ENCODE measurements around the gene DGKG. TPM values are rescaled to one million over a fixed set of nuclear protein-coding genes. Genes with fewer than 3 reads are reported as not detected.

The DGKG gene
- total RNA-seq, 6 experiments from 2014 or later, result 1.5 to 3.6 (median 2.0) TPM

DNA sequence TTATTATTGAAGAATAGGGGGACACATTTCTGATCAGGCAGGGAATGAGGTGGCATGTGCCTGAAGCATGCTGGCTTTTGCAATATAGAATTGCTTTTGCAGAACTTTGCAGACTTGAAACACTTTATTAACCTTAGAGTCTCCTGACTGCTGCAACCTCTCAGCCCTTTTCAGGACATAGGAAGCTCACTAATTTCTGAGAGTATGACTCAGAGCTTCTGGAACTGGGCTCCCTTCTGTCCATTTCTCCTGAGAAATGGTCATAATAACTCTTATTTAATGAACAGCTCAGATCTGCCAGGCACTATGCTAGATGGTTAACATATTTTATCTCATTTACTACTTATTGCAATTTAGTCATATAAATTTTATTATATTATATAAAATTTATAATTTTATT lies 38.6 kb upstream of the DGKG start:
- no peak overlapping the region for H3K27ac ChIP-seq
- DNase-seq (no peak), ATAC-seq (no peak)
- intact Hi-C loops (cut with DNase I), result no loop called here
- H3K27me3 ChIP-seq, result no peaks in the 10 kb centered on the region
- no peaks in the 10 kb centered on the region for H3K36me3 ChIP-seq
- H3K4me1 ChIP-seq, result no peaks in the 10 kb centered on the region
- no peaks in the 10 kb centered on the region for H3K9me3 ChIP-seq
- TF ChIP-seq, protein P1, sequence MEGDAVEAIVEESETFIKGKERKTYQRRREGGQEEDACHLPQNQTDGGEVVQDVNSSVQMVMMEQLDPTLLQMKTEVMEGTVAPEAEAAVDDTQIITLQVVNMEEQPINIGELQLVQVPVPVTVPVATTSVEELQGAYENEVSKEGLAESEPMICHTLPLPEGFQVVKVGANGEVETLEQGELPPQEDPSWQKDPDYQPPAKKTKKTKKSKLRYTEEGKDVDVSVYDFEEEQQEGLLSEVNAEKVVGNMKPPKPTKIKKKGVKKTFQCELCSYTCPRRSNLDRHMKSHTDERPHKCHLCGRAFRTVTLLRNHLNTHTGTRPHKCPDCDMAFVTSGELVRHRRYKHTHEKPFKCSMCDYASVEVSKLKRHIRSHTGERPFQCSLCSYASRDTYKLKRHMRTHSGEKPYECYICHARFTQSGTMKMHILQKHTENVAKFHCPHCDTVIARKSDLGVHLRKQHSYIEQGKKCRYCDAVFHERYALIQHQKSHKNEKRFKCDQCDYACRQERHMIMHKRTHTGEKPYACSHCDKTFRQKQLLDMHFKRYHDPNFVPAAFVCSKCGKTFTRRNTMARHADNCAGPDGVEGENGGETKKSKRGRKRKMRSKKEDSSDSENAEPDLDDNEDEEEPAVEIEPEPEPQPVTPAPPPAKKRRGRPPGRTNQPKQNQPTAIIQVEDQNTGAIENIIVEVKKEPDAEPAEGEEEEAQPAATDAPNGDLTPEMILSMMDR (IDR thresholded peaks at IDR 0.05), result no peak
- no peak for TF ChIP-seq POLR2A (IDR thresholded peaks at IDR 0.05)
- no peak overlapping the region for H3K4me3 ChIP-seq

DNA sequence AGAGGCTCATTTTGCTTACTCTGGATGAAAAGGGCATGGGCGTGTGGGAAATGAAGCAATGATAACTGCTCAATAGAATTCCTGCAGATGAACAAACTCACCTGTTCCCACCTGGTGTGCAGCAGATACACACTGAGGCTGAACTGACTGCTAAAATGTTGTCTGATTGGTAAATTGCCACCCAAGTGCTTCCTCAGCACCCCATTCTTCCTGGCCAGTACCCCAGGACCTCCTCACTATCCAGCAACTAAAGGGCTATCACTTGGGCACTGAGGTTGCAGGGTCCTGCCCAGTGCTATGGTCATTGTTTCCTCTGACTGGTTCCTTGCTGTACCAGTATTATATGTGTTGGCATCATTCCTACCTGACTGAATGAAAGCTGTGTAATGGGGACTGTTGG lies 38.0 kb upstream of the DGKG start:
- Histone ChIP-seq H3K27ac (no peak overlapping the region), H3K4me3 (no peak overlapping the region), H3K27me3 (no peaks in the 10 kb centered on the region), H3K9me3 (no peaks in the 10 kb centered on the region), H3K36me3 (no peaks in the 10 kb centered on the region), H3K4me1 (no peaks in the 10 kb centered on the region)
- WGBS (ENCODE audit: insufficient coverage, low coverage, low lambda C conversion rate, missing lambda C conversion rate), result 44% methylated on average over 1 of the region's 1 CpG
- DNase-seq, result no peak
- no peak for ATAC-seq
- intact Hi-C loops (cut with DNase I), result no loop called here
- TF ChIP-seq, protein P1 (IDR thresholded peaks at IDR 0.05), result no peak
- no peak for TF ChIP-seq POLR2A (IDR thresholded peaks at IDR 0.05)

DNA sequence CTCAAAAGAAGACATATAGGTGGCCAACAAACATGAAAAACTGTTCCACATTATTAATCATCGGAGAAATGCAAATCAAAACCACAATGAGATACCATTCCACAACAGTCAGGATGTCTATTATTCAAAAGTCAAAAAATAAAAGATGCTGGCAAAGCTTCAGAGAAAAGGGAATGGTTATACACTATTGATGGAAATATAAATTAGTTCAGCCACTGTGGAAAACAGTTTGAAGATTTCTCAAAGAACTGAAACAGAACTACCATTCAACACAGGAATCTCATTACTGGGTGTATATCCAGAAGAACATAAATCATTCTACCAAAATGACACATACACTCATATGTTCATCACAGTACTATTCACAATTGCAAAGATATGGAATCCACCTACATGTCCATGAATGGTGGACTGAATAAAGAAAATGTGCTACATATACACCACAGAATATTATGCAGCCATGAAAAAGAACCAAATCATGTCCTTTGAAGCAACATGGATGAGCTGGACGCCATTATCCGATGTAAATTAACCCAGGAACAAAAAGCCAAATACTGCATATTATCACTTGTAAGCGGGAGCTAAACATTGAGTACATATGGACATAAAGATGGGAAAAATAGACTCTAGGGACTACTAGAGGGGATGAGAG lies 32.7 kb upstream of the DGKG start:
- Histone ChIP-seq H3K4me1 (no peaks in the 10 kb centered on the region), H3K9me3 (no peaks in the 10 kb centered on the region), H3K27ac (no peak overlapping the region), H3K4me3 (no peak overlapping the region), H3K36me3 (no peaks in the 10 kb centered on the region), H3K27me3 (no peaks in the 10 kb centered on the region)
- WGBS (ENCODE audit: insufficient coverage, low coverage, low lambda C conversion rate, missing lambda C conversion rate), result 69% methylated on average over 4 of the region's 4 CpGs
- DNase-seq (no peak), ATAC-seq (no peak)
- TF ChIP-seq, protein P1 (IDR thresholded peaks at IDR 0.05), result no peak
- TF ChIP-seq POLR2A (IDR thresholded peaks at IDR 0.05), result no peak
- intact Hi-C loops (cut with DNase I), result no loop called here

- no peak overlapping the region for H3K4me3 ChIP-seq
- no peaks in the 10 kb centered on the region for H3K27me3 ChIP-seq
- TF ChIP-seq POLR2A (IDR thresholded peaks at IDR 0.05), result no peak
- TF ChIP-seq, protein P1 (IDR thresholded peaks at IDR 0.05), result no peak
- WGBS (ENCODE audit: insufficient coverage, low coverage, low lambda C conversion rate, missing lambda C conversion rate), result 93% methylated on average over 4 of the region's 4 CpGs
- H3K36me3 ChIP-seq, result no peaks in the 10 kb centered on the region
- DNase-seq (no peak), ATAC-seq (no peak)
- H3K27ac ChIP-seq, result no peak overlapping the region
- H3K9me3 ChIP-seq, result no peaks in the 10 kb centered on the region
- H3K4me1 ChIP-seq, result peaks cover 0 to 4% (median 0%) of the 10 kb centered on the region in 4 donors
- intact Hi-C loops (cut with DNase I), result no loop called here
Observed at GRCh38 chr3:186386883-186387560, 25.0 kb upstream of the DGKG start.

Measured in right lobe of liver (tissue), 6 donors.